GM21381 (cell line): ENCODE results near the gene SHISAL2A.

Source experiments
- ATAC-seq: cut with Tn5 transposase; IDR thresholded peaks from one replicate; pipeline ENCODE4 v1.9.1; 2021; ENCODE audit warnings: mild to moderate bottlenecking, moderate library complexity; ENCODE audit not compliant: unreplicated experiment

Gene SHISAL2A

GRCh38 chr1:52632732-52633290, at the start of gene SHISAL2A:
SHISAL2A (plus strand) TSS chr1:52633168; CDS start chr1:52633494, 326 bp downstream.
- no peak for ATAC-seq

DNA sequence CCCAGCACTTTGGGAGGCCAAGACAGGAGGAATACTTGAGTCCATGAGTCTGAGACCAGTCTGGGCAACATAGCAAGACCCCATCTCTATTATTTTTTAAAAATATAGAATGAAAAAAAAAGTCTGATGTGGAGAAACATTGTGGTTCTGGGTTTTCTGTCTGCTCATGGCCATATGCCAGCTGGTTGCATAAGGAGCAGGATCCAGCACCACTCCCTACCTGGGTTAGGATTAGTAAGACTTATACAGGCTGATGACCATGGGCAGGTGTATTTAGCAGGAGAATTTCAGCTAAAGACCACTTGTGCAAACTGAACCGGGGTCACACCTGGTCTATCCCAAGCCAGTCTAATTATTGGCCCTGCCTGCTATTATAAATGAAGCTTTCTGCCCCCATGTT, 47.5 kb upstream of the SHISAL2A start:
- ATAC-seq, result no peak

DNA sequence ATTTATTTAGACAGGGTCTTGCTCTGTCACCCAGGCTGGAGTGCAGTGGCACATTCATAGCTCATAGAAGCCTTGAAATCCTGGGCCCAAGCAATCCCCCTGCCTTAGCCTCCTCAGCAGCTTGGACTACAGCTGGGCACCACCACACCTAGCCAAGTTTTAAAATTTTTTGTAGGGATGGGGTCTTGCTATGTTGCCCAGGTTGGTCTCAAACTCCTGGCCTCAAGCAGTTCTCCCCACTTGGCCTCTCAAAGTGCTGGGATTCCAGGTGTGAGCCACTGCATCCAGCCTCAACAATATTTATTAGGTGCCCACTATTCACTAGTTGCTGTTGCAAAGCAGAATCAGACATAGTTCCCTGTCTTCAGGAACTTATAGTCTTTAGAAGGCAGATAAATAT, 44.9 kb upstream of the SHISAL2A start:
- ATAC-seq, result no peak

DNA sequence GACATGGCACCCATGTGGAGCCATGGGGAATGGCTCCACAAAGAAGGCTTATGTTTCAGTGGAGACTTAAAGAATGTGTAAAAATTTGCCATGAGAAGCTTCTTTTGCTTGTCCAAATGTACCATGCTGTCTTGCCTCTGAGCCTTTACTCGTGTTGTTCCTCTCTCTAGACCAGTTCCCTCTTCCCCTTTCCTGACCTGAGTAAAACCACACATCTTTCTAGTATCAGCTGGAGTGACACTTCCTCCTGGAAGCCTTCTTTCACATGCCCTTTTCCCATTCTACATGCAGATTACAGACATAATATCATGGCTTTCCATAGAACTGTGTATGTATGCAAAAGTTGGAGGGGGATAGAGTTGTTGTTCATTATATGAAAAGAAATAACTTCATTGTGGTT, 44.4 kb upstream of the SHISAL2A start:
- no peak for ATAC-seq

GRCh38 chr1:52590266-52590665, 42.7 kb upstream of the SHISAL2A start:
- no peak for ATAC-seq

GRCh38 chr1:52592637-52593323, 40.2 kb upstream of the SHISAL2A start:
- no peak for ATAC-seq

GRCh38 chr1:52593495-52593894, 39.5 kb upstream of the SHISAL2A start:
- no peak for ATAC-seq

GRCh38 chr1:52595061-52595460, 37.9 kb upstream of the SHISAL2A start:
- no peak for ATAC-seq

GRCh38 chr1:52597912-52598311, 35.1 kb upstream of the SHISAL2A start:
- no peak for ATAC-seq

DNA sequence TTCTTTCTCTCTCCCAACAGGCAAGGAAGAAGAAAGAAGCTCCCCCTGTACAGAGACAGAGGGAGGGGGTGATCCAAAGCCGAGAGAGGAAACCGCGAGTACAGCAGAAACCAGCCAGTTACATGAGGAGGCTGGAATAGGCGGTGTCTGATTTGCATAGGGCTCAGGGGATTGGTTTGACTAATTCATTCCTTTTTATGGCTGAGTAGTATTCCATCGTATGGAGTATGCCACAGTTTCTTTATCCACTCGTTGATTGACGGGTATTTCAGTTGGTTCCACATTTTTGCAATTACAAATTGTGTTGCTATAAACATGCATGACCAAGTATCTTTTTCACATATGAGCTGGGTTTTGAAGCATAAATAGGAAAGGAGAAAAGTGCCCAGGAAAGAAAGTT, 34.2 kb upstream of the SHISAL2A start:
- no peak for ATAC-seq

DNA sequence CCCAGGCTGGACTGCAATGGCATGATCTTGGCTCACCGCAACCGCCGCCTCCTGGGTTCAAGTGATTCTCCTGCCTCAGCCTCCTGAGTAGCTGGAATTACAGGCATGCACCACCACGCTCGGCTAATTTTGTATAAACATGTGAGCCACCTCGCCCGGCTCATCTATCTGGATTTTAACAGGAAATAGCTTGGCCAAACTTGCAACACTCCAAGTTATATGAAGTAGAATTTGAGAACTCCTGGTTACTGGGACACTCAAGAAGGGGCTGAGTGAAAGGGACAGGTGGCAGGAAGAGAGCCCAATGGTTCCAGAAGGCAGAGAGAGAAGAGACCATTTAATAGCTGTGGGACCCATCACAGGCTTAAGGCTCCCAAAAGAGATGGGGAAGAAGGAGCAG, 33.7 kb upstream of the SHISAL2A start:
- ATAC-seq, result no peak

GRCh38 chr1:52600533-52601179, 32.3 kb upstream of the SHISAL2A start:
- no peak for ATAC-seq

GRCh38 chr1:52601519-52601918, 31.4 kb upstream of the SHISAL2A start:
- no peak for ATAC-seq

DNA sequence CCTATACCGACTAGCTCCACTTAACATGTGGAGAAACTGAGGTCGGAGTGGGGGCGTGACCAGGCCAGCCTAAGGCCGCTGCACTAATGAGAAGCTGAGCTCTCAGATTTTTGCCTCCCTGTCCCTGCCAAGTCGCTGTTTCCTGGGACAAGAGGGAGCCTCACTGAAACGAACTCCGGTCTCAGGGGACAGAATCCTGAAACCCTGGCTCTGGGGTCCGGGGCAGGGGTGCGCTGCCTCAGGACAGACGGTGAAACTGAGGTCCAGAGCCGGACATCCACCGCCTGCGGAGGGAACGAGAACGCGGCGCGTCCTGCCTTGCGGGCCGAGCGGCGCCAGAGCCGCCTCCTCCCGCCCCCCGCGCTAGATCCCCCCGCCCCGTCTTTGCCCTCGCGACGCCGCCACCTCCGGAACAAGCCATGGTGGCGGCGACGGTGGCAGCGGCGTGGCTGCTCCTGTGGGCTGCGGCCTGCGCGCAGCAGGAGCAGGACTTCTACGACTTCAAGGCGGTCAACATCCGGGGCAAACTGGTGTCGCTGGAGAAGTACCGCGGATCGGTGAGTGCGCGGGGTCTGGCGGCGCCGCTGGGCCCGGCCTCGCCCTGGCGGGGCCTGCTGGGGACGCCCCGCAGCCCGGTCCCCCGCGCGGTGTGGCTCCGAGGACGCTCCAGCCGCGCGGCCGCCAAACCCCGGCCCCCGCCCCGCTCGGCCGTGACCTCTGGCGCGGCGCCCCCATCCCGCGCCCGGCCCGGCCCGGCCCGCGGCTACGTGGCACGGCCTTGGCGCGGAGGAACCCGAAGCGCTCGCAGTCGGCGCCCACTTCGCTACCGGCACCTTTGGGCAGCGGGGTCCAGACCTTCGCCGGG, 30.7 kb upstream of the SHISAL2A start, which contains the start of gene GPX7:
TSS of gene GPX7 (plus strand) at position 381 of the 865 bp plus-strand sequence. CDS start at position 420, 39 bp downstream.
- no peak for ATAC-seq

DNA sequence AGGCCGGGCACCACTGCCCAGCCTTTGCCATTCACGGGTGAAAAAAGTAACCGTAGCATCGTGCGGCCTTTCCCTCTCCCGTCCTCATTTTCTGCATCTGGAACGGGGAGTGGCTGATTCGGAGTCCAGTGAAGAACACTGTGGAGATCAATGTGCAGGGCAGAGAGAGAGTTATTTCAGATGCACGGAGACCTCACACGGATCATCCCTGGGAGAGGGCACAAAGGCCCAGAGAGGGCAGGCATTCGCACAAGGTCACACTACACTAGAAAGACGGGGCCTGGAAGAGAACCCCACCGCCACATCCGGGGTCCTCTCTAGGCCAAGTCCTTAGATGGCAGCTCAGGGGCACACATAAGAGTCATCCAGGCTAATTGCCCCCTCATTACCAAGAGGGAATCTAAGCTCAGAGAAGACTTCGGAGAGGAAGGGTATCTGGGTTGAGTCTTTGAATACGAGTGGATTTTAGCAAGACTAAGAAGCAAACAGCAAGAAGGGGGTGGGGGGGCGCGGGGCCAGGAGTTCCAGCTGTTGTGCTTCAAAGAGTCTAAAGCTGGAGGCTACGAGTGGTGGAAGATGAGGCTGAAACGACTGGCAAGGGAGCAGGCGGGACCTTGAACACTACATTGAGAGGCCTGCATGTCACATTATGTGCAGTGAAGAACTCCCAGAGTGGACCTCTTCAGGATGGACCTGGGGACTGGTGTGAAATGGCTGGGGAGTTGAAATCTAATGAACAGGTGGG, 29.9 kb upstream of the SHISAL2A start:
- ATAC-seq, result no peak

- ATAC-seq, result no peak
Measured at GRCh38 chr1:52603630-52604029, 29.3 kb upstream of the SHISAL2A start.

GRCh38 chr1:52604063-52604770, 28.8 kb upstream of the SHISAL2A start:
- ATAC-seq, result no peak

DNA sequence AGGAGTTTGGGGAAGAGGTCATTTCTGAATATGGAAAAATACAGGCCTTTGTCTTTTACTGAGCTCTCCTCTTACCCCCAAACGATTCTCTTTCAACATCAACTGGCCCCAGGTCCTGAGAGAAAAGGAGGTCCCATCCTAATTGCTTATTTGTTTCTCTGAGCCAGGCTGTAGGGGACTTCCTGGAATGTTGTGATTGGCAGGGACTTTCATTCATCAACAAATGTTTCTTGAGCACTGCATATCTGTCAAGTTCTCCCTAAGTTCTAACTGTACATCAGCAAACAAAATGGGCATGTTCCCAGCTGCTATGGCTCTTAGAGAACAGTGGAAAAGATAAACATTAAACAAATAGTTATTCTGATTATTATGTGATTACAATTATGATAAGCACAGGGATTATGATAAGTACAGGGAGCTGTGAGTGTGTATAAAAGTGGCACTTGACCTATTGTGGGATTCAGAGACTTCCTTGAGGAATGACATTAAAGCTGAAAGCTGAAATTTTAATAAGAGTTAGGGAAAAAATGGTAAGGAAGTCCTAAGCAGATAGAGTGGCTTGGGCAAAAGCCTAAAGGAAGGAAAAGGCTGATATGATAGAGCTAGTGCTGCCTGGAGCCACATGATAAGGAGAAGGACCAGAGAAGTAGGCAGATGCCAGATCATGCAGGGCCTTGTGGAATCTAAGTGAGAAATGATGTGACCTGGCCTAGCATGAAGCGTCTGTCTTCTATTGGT, 19.2 kb upstream of the SHISAL2A start:
- ATAC-seq, result no peak

DNA sequence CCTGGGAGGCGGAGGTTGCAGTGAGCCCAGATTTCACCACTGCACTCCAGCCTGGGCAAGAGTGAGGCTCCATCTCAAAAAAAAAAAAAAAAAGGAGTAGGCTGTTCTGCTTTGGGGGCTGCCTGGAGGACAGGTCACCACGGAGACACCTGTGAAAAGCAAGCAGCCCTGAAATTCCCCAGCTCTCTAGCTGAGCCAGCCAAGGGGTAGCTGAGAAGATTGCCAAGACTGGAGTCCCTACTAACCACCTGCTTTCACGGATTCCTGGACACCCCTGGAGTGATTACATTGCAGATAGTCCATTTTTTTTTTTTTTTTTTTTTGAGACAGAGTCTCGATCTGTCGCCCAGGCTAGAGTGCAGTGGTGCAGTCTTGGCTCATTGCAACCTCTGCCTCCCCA, 18.3 kb upstream of the SHISAL2A start:
- ATAC-seq, result no peak
